Measurements from ENCODE around the gene CPSF6. TPM values are rescaled to one million over a fixed set of nuclear protein-coding genes. Genes with fewer than 3 reads are reported as not detected.

Gene CPSF6
- total RNA-seq, 2 donors from 2014 or later, result 46.7 to 61.3 TPM

DNA sequence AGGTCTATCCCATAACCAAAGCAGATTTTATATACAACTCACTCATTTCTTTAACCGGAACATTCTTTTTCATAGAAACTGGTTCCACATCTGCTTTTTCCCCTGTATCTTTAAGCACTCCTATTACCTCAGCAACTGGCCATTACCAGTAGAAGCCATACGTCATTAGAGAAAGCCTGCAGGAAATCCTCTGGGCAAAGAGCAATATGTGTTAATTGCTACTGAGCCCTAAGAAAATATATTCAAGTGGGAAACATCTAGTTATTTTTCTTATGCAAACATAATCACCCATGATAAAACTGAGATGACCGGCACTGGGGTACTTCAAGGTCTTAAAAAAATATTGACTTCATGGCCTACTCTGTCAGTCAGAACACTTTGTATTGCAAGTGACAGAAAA is 28.2 kb upstream of the CPSF6 start:
- no peak for DNase-seq
- intact Hi-C loops (cut with DNase I), result no loop called here

GRCh38 chr12:69214169-69214568 is 25.2 kb upstream of the CPSF6 start:
- Histone ChIP-seq H3K27ac (no peak overlapping the region), H3K4me1 (no peaks in the 10 kb centered on the region), H3K27me3 (no peaks in the 10 kb centered on the region), H3K4me3 (no peak overlapping the region), H3K9me3 (no peaks in the 10 kb centered on the region), H3K36me3 (no peaks in the 10 kb centered on the region), H3K9ac (ENCODE audit: low read depth in 2 of 2, low read length in 2 of 2) (no peak overlapping the region)
- DNase-seq, result no peak
- intact Hi-C loops (cut with DNase I), result no loop called here
- no peak for TF ChIP-seq CTCF (IDR thresholded peaks at IDR 0.05)

More for the DNA sequence above, 28.2 kb upstream of the CPSF6 start:
- Histone ChIP-seq H3K36me3 (no peaks in the 10 kb centered on the region), H3K27me3 (no peaks in the 10 kb centered on the region), H3K27ac (no peak overlapping the region), H3K4me3 (no peak overlapping the region), H3K9me3 (no peaks in the 10 kb centered on the region), H3K9ac (ENCODE audit: low read depth in 2 of 2, low read length in 2 of 2) (no peak overlapping the region), H3K4me1 (no peaks in the 10 kb centered on the region)
- no peak for TF ChIP-seq CTCF (IDR thresholded peaks at IDR 0.05)

- intact Hi-C loops (cut with DNase I), result no loop called here
- TF ChIP-seq CTCF (IDR thresholded peaks at IDR 0.05), result no peak
- H3K27me3 ChIP-seq, result no peaks in the 10 kb centered on the region
- H3K9ac ChIP-seq (ENCODE audit: low read depth in 2 of 2, low read length in 2 of 2), result no peak overlapping the region
- no peak for DNase-seq
- no peaks in the 10 kb centered on the region for H3K9me3 ChIP-seq
- H3K4me3 ChIP-seq, result no peak overlapping the region
- no peaks in the 10 kb centered on the region for H3K4me1 ChIP-seq
- H3K27ac ChIP-seq, result no peak overlapping the region
- H3K36me3 ChIP-seq, result no peaks in the 10 kb centered on the region
These were observed 14.0 kb upstream of the CPSF6 start for GRCh38 chr12:69225251-69225910.

- no peaks in the 10 kb centered on the region for H3K9me3 ChIP-seq
- H3K4me1 ChIP-seq, result no peaks in the 10 kb centered on the region
- no peaks in the 10 kb centered on the region for H3K27me3 ChIP-seq
- H3K36me3 ChIP-seq, result no peaks in the 10 kb centered on the region
- H3K4me3 ChIP-seq, result no peak overlapping the region
- no peak overlapping the region for H3K9ac ChIP-seq (ENCODE audit: low read depth in 2 of 2, low read length in 2 of 2)
- intact Hi-C loops (cut with DNase I), result no loop called here
- TF ChIP-seq CTCF (IDR thresholded peaks at IDR 0.05), result no peak
- H3K27ac ChIP-seq, result no peak overlapping the region
- DNase-seq, result no peak
These were observed 7.9 kb upstream of the CPSF6 start for GRCh38 chr12:69231479-69231878.

DNA sequence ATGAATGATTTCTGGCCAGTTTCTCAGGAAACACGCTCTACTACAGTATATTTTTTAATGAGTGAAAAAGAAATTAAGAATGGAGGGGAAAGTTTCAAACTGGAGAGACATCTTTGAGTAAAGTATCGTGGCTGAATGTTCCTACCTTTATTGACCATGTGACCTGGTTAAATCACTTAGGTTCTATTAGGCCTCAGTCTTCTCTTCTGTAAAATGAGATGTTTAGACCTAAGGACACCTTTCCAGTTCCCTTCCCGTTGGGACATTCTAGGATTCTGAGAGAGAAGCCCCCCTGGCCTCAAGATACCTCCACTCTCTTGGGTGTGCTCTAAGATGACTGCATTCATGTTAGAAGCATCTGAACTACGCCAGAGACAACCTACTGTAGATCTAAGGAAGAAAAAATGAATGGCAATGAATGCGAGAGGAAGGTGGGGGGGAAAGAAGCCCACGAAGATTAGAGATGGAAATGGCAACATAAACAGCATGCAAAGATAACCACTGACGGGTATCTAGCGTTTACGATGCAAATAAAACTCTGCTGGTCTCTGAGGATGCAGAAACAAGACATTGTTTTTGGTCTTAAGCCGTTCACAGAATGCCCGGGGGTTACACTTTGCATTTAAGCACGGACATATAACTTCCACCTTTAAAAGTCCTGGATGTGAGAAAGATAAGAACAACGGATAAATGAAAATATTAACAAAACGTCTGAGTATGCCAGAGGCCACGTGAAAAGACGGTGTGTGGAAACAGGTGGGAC is 599 bp upstream of the CPSF6 start:
- Histone ChIP-seq H3K9ac (ENCODE audit: low read depth in 2 of 2, low read length in 2 of 2) (peak overlapping the region; percentile 58 to 91), H3K27ac (peak overlapping the region; percentile 92), H3K36me3 (no peaks in the 10 kb centered on the region), H3K9me3 (no peaks in the 10 kb centered on the region), H3K4me3 (peak overlapping the region; percentile 63), H3K27me3 (no peaks in the 10 kb centered on the region), H3K4me1 (peaks cover 24% of the 10 kb centered on the region)
- no peak for DNase-seq
- intact Hi-C loops (cut with DNase I), result no loop called here
- no peak for TF ChIP-seq CTCF (IDR thresholded peaks at IDR 0.05)
